Progenitor cell of endocrine pancreas (in vitro differentiated cells): Measurements from ENCODE around the gene STIMATE. TPM values are rescaled to one million over a fixed set of nuclear protein-coding genes. Genes with fewer than 3 reads are reported as not detected.

Experiments
- DNase-seq: peaks from one replicate; pipeline ENCODE4 v3.0.0; 2021; ENCODE audit warnings: low spot score; ENCODE audit not compliant: unreplicated experiment
- H3K27ac Mint-ChIP-seq: 2 replicates; pipeline ENCODE4 v1.8.0; 2021; ENCODE audit warnings: mild to moderate bottlenecking, moderate library complexity, mixed read lengths
- H3K27me3 Mint-ChIP-seq: 2 replicates; pipeline ENCODE4 v1.8.0; 2021; ENCODE audit warnings: mixed read lengths
- H3K36me3 Mint-ChIP-seq: 2 replicates; pipeline ENCODE4 v1.8.0; 2022; ENCODE audit warnings: mixed read lengths; ENCODE audit not compliant: insufficient read depth
- H3K4me1 Mint-ChIP-seq: 2 replicates; pipeline ENCODE4 v1.8.0; 2021; ENCODE audit warnings: low read depth, mixed read lengths
- H3K4me3 Mint-ChIP-seq: 2 replicates; pipeline ENCODE4 v1.8.0; 2021; ENCODE audit warnings: low read depth, mild to moderate bottlenecking, moderate library complexity, mixed read lengths
- H3K9me3 Mint-ChIP-seq: 2 replicates; pipeline ENCODE4 v1.8.0; 2021; ENCODE audit warnings: low read depth, mixed read lengths
- CTCF ChIP-seq: fragments of 200-600 bp; sonication (generic); IDR thresholded peaks from one replicate; pipeline ENCODE4 v1.5.0; 2021; ENCODE audit warnings: antibody characterized with exemption, mild to moderate bottlenecking; ENCODE audit not compliant: unreplicated experiment
- total RNA-seq: library from RNA; stranded (reverse); gene quantifications from 2 replicates; pipeline ENCODE4 v1.2.1, GENCODE V29; 2021

The STIMATE gene
- total RNA-seq, 1 donor from 2014 or later: 17.4 TPM

- H3K9me3 Mint-ChIP-seq: no peaks in the 10 kb centered on the region
- DNase-seq: no peak
- no peak for TF ChIP-seq CTCF
- no peak overlapping the region for H3K27ac Mint-ChIP-seq
- H3K4me3 Mint-ChIP-seq: no peak overlapping the region
- H3K36me3 Mint-ChIP-seq: no peaks in the 10 kb centered on the region
- H3K27me3 Mint-ChIP-seq: no peaks in the 10 kb centered on the region
- H3K4me1 Mint-ChIP-seq: no peaks in the 10 kb centered on the region
Observed at GRCh38 chr3:52852419-52852818, 44.9 kb downstream of the STIMATE start.

- peak; percentile 33 for DNase-seq
- Mint-ChIP-seq H3K36me3 (no peaks in the 10 kb centered on the region), H3K4me1 (no peaks in the 10 kb centered on the region), H3K27ac (no peak overlapping the region), H3K27me3 (no peaks in the 10 kb centered on the region), H3K9me3 (no peaks in the 10 kb centered on the region), H3K4me3 (no peak overlapping the region)
- peak; percentile 71 for TF ChIP-seq CTCF
Observed at GRCh38 chr3:52851348-52851747, 46.0 kb downstream of the STIMATE start.

- Mint-ChIP-seq H3K9me3 (no peaks in the 10 kb centered on the region), H3K4me1 (no peaks in the 10 kb centered on the region), H3K27ac (no peak overlapping the region), H3K27me3 (no peaks in the 10 kb centered on the region), H3K4me3 (no peak overlapping the region), H3K36me3 (no peaks in the 10 kb centered on the region)
- DNase-seq: no peak
- no peak for TF ChIP-seq CTCF
Observed at GRCh38 chr3:52849656-52850055, 47.7 kb downstream of the STIMATE start.

GRCh38 chr3:52848617-52849016 lies 48.7 kb downstream of the STIMATE start:
- no peak overlapping the region for H3K4me3 Mint-ChIP-seq
- no peaks in the 10 kb centered on the region for H3K27me3 Mint-ChIP-seq
- DNase-seq: no peak
- TF ChIP-seq CTCF: no peak
- H3K36me3 Mint-ChIP-seq: no peaks in the 10 kb centered on the region
- no peaks in the 10 kb centered on the region for H3K9me3 Mint-ChIP-seq
- H3K4me1 Mint-ChIP-seq: peaks cover 1% of the 10 kb centered on the region
- no peak overlapping the region for H3K27ac Mint-ChIP-seq

GRCh38 chr3:52847726-52848125 lies 49.6 kb downstream of the STIMATE start:
- no peaks in the 10 kb centered on the region for H3K36me3 Mint-ChIP-seq
- no peak for DNase-seq
- no peaks in the 10 kb centered on the region for H3K27me3 Mint-ChIP-seq
- H3K27ac Mint-ChIP-seq: no peak overlapping the region
- peaks cover 1% of the 10 kb centered on the region for H3K4me1 Mint-ChIP-seq
- no peak overlapping the region for H3K4me3 Mint-ChIP-seq
- TF ChIP-seq CTCF: no peak
- H3K9me3 Mint-ChIP-seq: no peaks in the 10 kb centered on the region
